ENCODE measurements around the gene CNBD2.

DNA sequence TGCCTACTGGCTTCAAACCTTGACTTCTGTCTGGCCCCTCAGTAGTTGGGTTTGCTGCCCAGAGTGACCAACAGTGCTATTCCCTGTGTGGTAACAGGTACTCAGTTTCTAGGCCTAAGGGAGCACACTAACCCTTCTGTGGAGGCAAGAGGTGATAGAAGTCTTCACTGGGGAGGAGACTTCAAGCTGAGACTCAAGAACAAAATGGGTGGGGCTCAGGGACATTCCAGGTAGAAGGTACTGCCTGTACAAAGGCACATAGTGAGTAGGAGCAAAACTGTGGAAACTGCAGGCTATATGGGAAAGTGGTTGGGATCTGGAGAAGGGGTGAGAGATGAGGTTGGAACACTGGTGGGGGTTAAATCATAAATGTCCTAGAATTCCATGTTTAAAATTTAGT, 11.8 kb upstream of the CNBD2 start:
- TF ChIP-seq, protein P1, sequence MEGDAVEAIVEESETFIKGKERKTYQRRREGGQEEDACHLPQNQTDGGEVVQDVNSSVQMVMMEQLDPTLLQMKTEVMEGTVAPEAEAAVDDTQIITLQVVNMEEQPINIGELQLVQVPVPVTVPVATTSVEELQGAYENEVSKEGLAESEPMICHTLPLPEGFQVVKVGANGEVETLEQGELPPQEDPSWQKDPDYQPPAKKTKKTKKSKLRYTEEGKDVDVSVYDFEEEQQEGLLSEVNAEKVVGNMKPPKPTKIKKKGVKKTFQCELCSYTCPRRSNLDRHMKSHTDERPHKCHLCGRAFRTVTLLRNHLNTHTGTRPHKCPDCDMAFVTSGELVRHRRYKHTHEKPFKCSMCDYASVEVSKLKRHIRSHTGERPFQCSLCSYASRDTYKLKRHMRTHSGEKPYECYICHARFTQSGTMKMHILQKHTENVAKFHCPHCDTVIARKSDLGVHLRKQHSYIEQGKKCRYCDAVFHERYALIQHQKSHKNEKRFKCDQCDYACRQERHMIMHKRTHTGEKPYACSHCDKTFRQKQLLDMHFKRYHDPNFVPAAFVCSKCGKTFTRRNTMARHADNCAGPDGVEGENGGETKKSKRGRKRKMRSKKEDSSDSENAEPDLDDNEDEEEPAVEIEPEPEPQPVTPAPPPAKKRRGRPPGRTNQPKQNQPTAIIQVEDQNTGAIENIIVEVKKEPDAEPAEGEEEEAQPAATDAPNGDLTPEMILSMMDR (IDR thresholded peaks at IDR 0.05), result no peak
- TF ChIP-seq EP300 (IDR thresholded peaks at IDR 0.05), result no peak
